CD4-positive, alpha-beta memory T cell (primary cell): ENCODE data around the gene DHRS7B. TPM values are rescaled to one million over a fixed set of nuclear protein-coding genes. Genes with fewer than 3 reads are reported as not detected.

Experiments
- CTCF ChIA-PET: fragments of 350-600 bp; sonication (Branson Sonifier 250); formaldehyde crosslinking; loops from one replicate; lab custom pipeline; 2021; ENCODE audit warnings: inconsistent platforms; ENCODE audit not compliant: partially characterized antibody; lab: Charles Lee
- POLR2A ChIA-PET: fragments of 350-600 bp; sonication (Branson Sonifier 250); formaldehyde crosslinking; loops from one replicate; lab custom pipeline; 2021; ENCODE audit not compliant: partially characterized antibody; lab: Charles Lee
- DNase-seq, 5 donors: peaks; one replicate each; pipeline versions ENCODE4 v3.0.0 to v3.0.0-alpha.2; 2020 to 2022; ENCODE audit warnings: mixed read lengths in 1 of 5
- H3K27ac ChIP-seq: one replicate; pipeline ENCODE4 v1.7.0; 2013; ENCODE audit warnings: low read depth, low read length
- H3K27me3 ChIP-seq: 2 replicates; pipeline ENCODE4 v1.7.0; 2013; ENCODE audit warnings: mild to moderate bottlenecking, low read length, moderate library complexity; ENCODE audit not compliant: insufficient read depth
- H3K36me3 ChIP-seq: 2 replicates; pipeline ENCODE4 v1.7.0; 2013; ENCODE audit warnings: mild to moderate bottlenecking, low read length, moderate library complexity; ENCODE audit not compliant: insufficient read depth
- H3K4me1 ChIP-seq: 2 replicates; pipeline ENCODE4 v1.7.0; 2013; ENCODE audit warnings: mild to moderate bottlenecking, low read length, moderate library complexity; ENCODE audit not compliant: insufficient read depth
- H3K4me3 ChIP-seq, 2 donors: one replicate each; pipeline ENCODE4 v1.7.0; 2013; ENCODE audit warnings: low read length in 2 of 2, mild to moderate bottlenecking in 1 of 2
- H3K9me3 ChIP-seq, 2 donors: one replicate each; pipeline ENCODE4 v1.7.0; 2013; ENCODE audit warnings: low read length in 2 of 2, control low read depth in 1 of 2; ENCODE audit not compliant: control insufficient read depth in 1 of 2
- H3K27ac Mint-ChIP-seq, 7 donors: one replicate each; pipeline ENCODE4 v1.8.0; 2020 to 2021; ENCODE audit warnings: mixed read lengths in 7 of 7, mild to moderate bottlenecking in 6 of 7, inconsistent platforms in 3 of 7, moderate library complexity in 3 of 7
- H3K27me3 Mint-ChIP-seq, 2 donors: one replicate each; pipeline ENCODE4 v1.8.0; 2020 to 2021; ENCODE audit warnings: mixed read lengths in 2 of 2
- H3K36me3 Mint-ChIP-seq, 2 donors: one replicate each; pipeline ENCODE4 v1.8.0; 2020 to 2021; ENCODE audit warnings: mixed read lengths in 2 of 2, inconsistent platforms in 1 of 2, mild to moderate bottlenecking in 1 of 2
- H3K4me1 Mint-ChIP-seq, 4 donors: one replicate each; pipeline ENCODE4 v1.8.0; 2020 to 2021; ENCODE audit warnings: mixed read lengths in 4 of 4, mild to moderate bottlenecking in 1 of 4
- H3K4me3 Mint-ChIP-seq, 8 donors: one replicate each; pipeline ENCODE4 v1.8.0; 2020 to 2021; ENCODE audit warnings: mixed read lengths in 8 of 8, mild to moderate bottlenecking in 7 of 8, moderate library complexity in 6 of 8, inconsistent platforms in 3 of 8
- H3K9me3 Mint-ChIP-seq, 8 donors: one replicate each; pipeline ENCODE4 v1.8.0; 2020 to 2021; ENCODE audit warnings: mixed read lengths in 8 of 8, mild to moderate bottlenecking in 5 of 8, inconsistent platforms in 3 of 8, moderate library complexity in 1 of 8
- intact Hi-C: fragments of 100-400 bp; cut with micrococcal nuclease; formaldehyde crosslinking; loops from one replicate; pipeline ENCODE4 v1.15.1; 2023
- polyA plus RNA-seq, 2 donors: library from polyadenylated mRNA; unstranded; fragments of 300-500 nt; fragmentation: Illumina TruSeq; gene quantifications; one replicate each; pipeline ENCODE4 v1.2.3, GENCODE V29; 2021
- total RNA-seq, 2 experiments: library from RNA; stranded (reverse); gene quantifications; one replicate each; pipeline ENCODE4 v1.2.3, GENCODE V29; 2021

The DHRS7B gene
- total and polyA plus RNA-seq, 4 experiments from 2014 or later: 8.2 to 10.5 (median 9.7) TPM

DNA sequence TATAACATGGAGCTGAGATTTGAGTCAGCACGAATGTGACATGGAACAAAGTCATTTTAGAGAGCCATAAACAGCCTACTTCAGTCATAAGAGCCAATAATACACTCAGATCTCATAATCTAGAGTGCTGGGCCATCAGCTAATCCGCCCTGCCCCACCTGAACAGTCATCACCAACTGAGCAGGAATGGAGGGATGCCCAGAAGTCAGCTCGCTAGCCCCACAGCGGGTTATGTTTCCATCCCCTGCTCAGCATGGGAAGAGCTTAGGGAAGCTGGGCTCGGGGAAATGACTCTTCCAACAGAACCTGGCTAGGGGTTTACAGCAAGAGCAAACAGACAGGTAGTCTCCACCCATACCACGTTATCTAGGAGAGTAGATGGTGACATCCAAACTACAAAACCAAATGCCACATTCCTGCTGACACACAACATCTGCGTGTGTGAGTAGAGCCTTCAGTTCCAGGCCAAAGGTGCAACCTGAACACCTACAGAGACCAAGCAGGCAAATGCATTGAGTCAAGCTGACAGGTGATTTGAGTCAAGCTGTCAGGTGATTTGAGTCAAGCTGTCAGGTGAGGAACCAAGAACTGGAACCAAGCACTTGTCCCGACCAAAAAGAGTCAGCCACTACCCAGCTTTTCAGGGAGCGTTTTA is 85.2 kb downstream of the DHRS7B start:
- Histone ChIP-seq H3K4me3 (no peak overlapping the region), H3K9me3 (no peaks in the 10 kb centered on the region), H3K27me3 (no peaks in the 10 kb centered on the region), H3K4me1 (peaks cover 39% of the 10 kb centered on the region), H3K27ac (no peak overlapping the region), H3K36me3 (peaks cover 16% of the 10 kb centered on the region)
- peaks cover 30 to 72% (median 47%) of the 10 kb centered on the region in 4 donors for H3K4me1 Mint-ChIP-seq
- H3K36me3 Mint-ChIP-seq: peaks cover 4 to 32% of the 10 kb centered on the region in 2 donors
- ChIA-PET CTCF (interaction anchor here (1.3 to 4.0 kb wide), 4 partner anchors 65 to 93 kb away, joined by 4 to 24 read pairs (median 5); no protein-coding TSS in a partner anchor), POLR2A (interaction anchor here (3.0 to 4.0 kb wide), 3 partner anchors 40 to 168 kb away, joined by 17 to 18 read pairs (median 17); partner anchors contain the start of genes NATD1 and USP22)
- H3K9me3 Mint-ChIP-seq: no peaks in the 10 kb centered on the region
- no peak for DNase-seq
- no peaks in the 10 kb centered on the region for H3K27me3 Mint-ChIP-seq
- intact Hi-C loops: no loop called here
- peak overlapping the region; percentile 10 to 84 (median 75) for H3K27ac Mint-ChIP-seq
- peak overlapping the region; percentile 89 to 97 (median 92) for H3K4me3 Mint-ChIP-seq

DNA sequence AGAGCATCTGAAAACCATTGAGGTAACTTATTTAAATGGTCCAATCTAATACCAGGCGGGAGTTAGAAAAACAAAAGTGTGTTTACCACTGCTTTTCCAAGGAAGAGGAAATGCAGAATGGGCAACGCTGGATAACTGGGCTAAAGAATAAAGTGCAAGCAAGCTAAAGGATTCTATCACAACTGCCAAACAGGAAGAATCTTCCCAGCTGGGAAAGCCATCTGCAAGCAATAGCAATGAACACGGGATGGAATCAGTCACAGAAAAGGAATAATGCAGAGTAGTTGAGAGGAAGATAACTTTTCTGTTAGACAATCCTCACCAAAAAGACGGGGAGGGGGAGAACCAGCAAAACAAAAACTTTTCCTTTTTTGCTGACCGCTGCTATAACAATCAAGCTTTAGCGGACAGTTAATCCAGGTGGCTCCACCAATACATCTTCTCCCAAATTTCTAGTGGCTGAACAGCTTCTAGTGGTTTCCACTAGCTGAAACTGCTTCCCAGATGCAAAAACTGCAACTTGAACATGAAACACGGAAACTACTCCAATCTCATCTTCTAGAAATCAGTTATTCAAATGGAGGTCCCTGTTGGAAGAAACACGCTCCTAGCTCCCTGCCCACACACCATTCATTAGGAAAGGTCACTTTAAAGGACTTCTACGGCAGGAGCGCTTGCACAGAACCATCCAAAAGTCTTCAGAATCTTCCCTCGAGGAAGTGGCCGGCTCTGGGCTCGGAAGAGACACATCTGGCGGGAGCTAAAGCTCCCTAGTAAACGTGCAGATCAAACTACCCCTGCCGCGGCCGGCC is 86.3 kb downstream of the DHRS7B start:
- DNase-seq: no peak
- Histone ChIP-seq H3K27me3 (no peaks in the 10 kb centered on the region), H3K36me3 (peaks cover 16% of the 10 kb centered on the region), H3K27ac (peak overlapping the region; percentile 92), H3K9me3 (no peaks in the 10 kb centered on the region), H3K4me3 (peak overlapping the region; percentile 64 to 94), H3K4me1 (peaks cover 39% of the 10 kb centered on the region)
- Mint-ChIP-seq H3K27ac (peak overlapping the region; percentile 47 to 96 (median 91)), H3K36me3 (peaks cover 4 to 32% of the 10 kb centered on the region in 2 donors), H3K27me3 (no peaks in the 10 kb centered on the region), H3K4me3 (peak overlapping the region; percentile 89 to 97 (median 92)), H3K4me1 (peaks cover 30 to 67% (median 50%) of the 10 kb centered on the region in 4 donors), H3K9me3 (no peaks in the 10 kb centered on the region)
- ChIA-PET CTCF (interaction anchor here (1.0 to 4.0 kb wide), 9 partner anchors 13 to 244 kb away, joined by 3 to 24 read pairs (median 4); no protein-coding TSS in a partner anchor), POLR2A (interaction anchor here (0.9 to 4.0 kb wide), 9 partner anchors 12 to 169 kb away, joined by 3 to 18 read pairs (median 11); partner anchors contain the start of genes DHRS7B, NATD1 and USP22)
- intact Hi-C loops: no loop called here

DNA sequence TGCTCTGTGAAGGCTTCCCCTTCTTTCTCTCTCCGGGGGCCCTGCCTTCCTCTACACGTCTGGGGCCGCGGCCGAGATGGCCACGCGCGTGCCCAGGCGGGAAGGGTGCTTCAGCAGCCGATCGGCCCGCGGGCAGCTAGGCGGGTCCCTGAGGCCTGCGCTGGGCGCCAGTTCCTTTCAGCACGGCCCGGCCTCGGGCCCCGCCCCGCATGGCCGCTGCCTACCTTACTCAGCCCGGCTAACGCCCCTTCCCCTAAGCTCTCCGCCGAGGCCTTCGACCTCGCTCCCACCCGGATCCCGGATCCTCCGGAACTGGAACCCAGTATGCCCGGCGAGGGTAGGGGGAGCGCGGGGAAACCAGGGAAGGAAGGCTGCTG is 86.9 kb downstream of the DHRS7B start:
- Histone ChIP-seq H3K36me3 (peaks cover 16% of the 10 kb centered on the region), H3K27ac (peak overlapping the region; percentile 92), H3K4me1 (peaks cover 39% of the 10 kb centered on the region), H3K4me3 (peak overlapping the region; percentile 64 to 94), H3K27me3 (no peaks in the 10 kb centered on the region), H3K9me3 (no peaks in the 10 kb centered on the region)
- Mint-ChIP-seq H3K9me3 (no peaks in the 10 kb centered on the region), H3K4me3 (peak overlapping the region; percentile 89 to 97 (median 92)), H3K27me3 (no peaks in the 10 kb centered on the region), H3K36me3 (peaks cover 4 to 29% of the 10 kb centered on the region in 2 donors), H3K27ac (peak overlapping the region; percentile 82 to 96 (median 93)), H3K4me1 (peaks cover 30 to 64% (median 50%) of the 10 kb centered on the region in 4 donors)
- intact Hi-C loops: loop anchor here (1.0 to 2.0 kb wide), 8 partner anchors 40 to 244 kb away; partner anchors contain the start of genes DHRS7B, MAP2K3, NATD1 and USP22
- no peak for DNase-seq
- CTCF ChIA-PET: interaction anchor here (1.0 to 4.0 kb wide), 8 partner anchors 14 to 244 kb away, joined by 3 to 24 read pairs (median 4); no protein-coding TSS in a partner anchor
- POLR2A ChIA-PET: interaction anchor here (0.9 to 4.0 kb wide), 9 partner anchors 12 to 170 kb away, joined by 3 to 18 read pairs (median 11); partner anchors contain the start of genes DHRS7B, NATD1 and USP22

- H3K27me3 ChIP-seq: no peaks in the 10 kb centered on the region
- Mint-ChIP-seq H3K9me3 (no peaks in the 10 kb centered on the region), H3K4me3 (peak within 1 kb of the TSS; percentile 89 to 97 (median 92)), H3K36me3 (peaks cover 4 to 27% of the 10 kb centered on the region in 2 donors), H3K4me1 (peaks cover 31 to 64% (median 47%) of the 10 kb centered on the region in 4 donors), H3K27me3 (no peaks in the 10 kb centered on the region), H3K27ac (peak within 1 kb of the TSS; percentile 82 to 96 (median 93))
- peaks cover 39% of the 10 kb centered on the region for H3K4me1 ChIP-seq
- intact Hi-C loops: loop anchor here (1.0 to 2.0 kb wide), 8 partner anchors 39 to 243 kb away; partner anchors contain the start of genes DHRS7B, MAP2K3, NATD1 and USP22
- H3K4me3 ChIP-seq: peak within 1 kb of the TSS; percentile 64 to 94
- POLR2A ChIA-PET: interaction anchor here (0.9 to 4.0 kb wide), 10 partner anchors 13 to 171 kb away, joined by 3 to 18 read pairs (median 8); partner anchors contain the start of genes DHRS7B, NATD1 and USP22
- no peaks in the 10 kb centered on the region for H3K9me3 ChIP-seq
- peak; percentile 94 to 96 (median 95) for DNase-seq
- peaks cover 16% of the 10 kb centered on the region for H3K36me3 ChIP-seq
- CTCF ChIA-PET: interaction anchor here (0.6 to 4.0 kb wide), 7 partner anchors 18 to 95 kb away, joined by 3 to 24 read pairs (median 5); no protein-coding TSS in a partner anchor
- H3K27ac ChIP-seq: peak within 1 kb of the TSS; percentile 92
These were observed 87.4 kb downstream of the DHRS7B start, which contains the start of gene TMEM11 for GRCh38 chr17:21214015-21214776. TSS of gene TMEM11 (minus strand) at chr17:21214161. CDS start at chr17:21214152, 9 bp downstream.

- H3K4me3 Mint-ChIP-seq: peak overlapping the region; percentile 86 to 97 (median 90)
- POLR2A ChIA-PET: interaction anchor here (1.0 to 4.0 kb wide), 8 partner anchors 22 to 171 kb away, joined by 3 to 18 read pairs (median 13); partner anchors contain the start of genes DHRS7B, NATD1 and USP22
- no peaks in the 10 kb centered on the region for H3K9me3 Mint-ChIP-seq
- Histone ChIP-seq H3K27me3 (no peaks in the 10 kb centered on the region), H3K36me3 (peaks cover 10% of the 10 kb centered on the region), H3K27ac (peak overlapping the region; percentile 92), H3K4me3 (peak overlapping the region; percentile 54 to 94), H3K4me1 (peaks cover 39% of the 10 kb centered on the region), H3K9me3 (no peaks in the 10 kb centered on the region)
- peak overlapping the region; percentile 82 to 95 (median 88) for H3K27ac Mint-ChIP-seq
- H3K27me3 Mint-ChIP-seq: no peaks in the 10 kb centered on the region
- intact Hi-C loops: loop anchor here (1.0 to 2.0 kb wide), 8 partner anchors 38 to 242 kb away; partner anchors contain the start of genes DHRS7B, MAP2K3, NATD1 and USP22
- peaks cover 31 to 62% (median 46%) of the 10 kb centered on the region in 4 donors for H3K4me1 Mint-ChIP-seq
- no peak for DNase-seq
- CTCF ChIA-PET: interaction anchor here (0.6 to 4.0 kb wide), 4 partner anchors 64 to 96 kb away, joined by 3 to 24 read pairs (median 10); no protein-coding TSS in a partner anchor
- peaks cover 4 to 24% of the 10 kb centered on the region in 2 donors for H3K36me3 Mint-ChIP-seq
These were observed 88.2 kb downstream of the DHRS7B start for GRCh38 chr17:21214777-21215541.
